NT2/D1 (cell line): ENCODE measurements around the gene MVK.

Source experiments
- SUZ12 ChIP-seq: IDR thresholded peaks from 2 replicates; pipeline ENCODE4 v1.6.1; 2011; ENCODE audit not compliant: insufficient read length, insufficient read depth; ENCODE audit errors: extremely low read depth
- YY1 ChIP-seq: IDR thresholded peaks from 2 replicates; pipeline ENCODE4 v1.6.1; 2011; ENCODE audit not compliant: insufficient read length, insufficient read depth

DNA sequence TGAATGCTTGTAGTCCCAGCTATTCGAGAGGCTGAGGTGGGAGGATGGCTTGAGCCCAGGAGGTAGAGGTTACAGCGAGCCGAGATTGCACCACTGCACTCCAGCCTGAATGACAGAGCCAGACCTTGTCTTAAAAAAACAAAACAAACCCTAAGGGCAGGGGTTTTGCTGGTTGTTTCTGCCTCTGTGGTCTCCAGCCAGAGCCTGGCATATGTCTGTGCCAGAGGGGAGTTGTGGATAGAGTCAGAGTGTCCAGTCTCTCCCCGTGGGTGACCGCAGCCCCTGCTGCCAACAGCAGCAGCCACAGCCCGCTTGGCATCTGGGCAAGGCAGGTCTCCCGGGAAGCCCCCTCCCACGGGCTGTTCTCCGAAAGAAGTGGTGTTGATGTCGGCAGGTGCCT is 37.6 kb downstream of the MVK start:
- TF ChIP-seq SUZ12, result no peak
- TF ChIP-seq YY1, result no peak
